Measurements from ENCODE around the gene LILRB4. TPM values are rescaled to one million over a fixed set of nuclear protein-coding genes. Genes with fewer than 3 reads are reported as not detected.
"Not testable (repeated sequence)": the region's sequence is repeated elsewhere in the genome, so short reads cannot be mapped to it uniquely, and the experiment has no call there.

Gene LILRB4
- total and polyA plus RNA-seq, 4 donors: 1.9 to 5.0 (median 3.4) TPM

- DNase-seq (ENCODE audit: low spot score): no peak
- no peaks in the 10 kb centered on the region for H3K36me3 ChIP-seq (ENCODE audit: control insufficient read depth in 4 of 4, insufficient read depth in 3 of 4, low read depth in 1 of 4, low read length in 3 of 4)
- no peak overlapping the region for H3K9ac ChIP-seq (ENCODE audit: low read depth in 1 of 2, low read length in 2 of 2)
- H3K4me1 ChIP-seq (ENCODE audit: control insufficient read depth in 4 of 4, insufficient read depth in 4 of 4, low read length in 3 of 4): no peaks in the 10 kb centered on the region
- no peaks in the 10 kb centered on the region for H3K9me3 ChIP-seq (ENCODE audit: control insufficient read depth in 4 of 4, low read length in 3 of 4)
- no peak overlapping the region for H3K4me3 ChIP-seq (ENCODE audit: low read depth in 1 of 3, low read length in 3 of 3)
- H3K27me3 ChIP-seq (ENCODE audit: control insufficient read depth in 4 of 4, insufficient read depth in 4 of 4, low read length in 3 of 4): peaks cover 0 to 5% (median 2%) of the 10 kb centered on the region in 4 donors
- TF ChIP-seq ZBTB33 (IDR thresholded peaks at IDR 0.05) (no peak), FOXA2 (IDR thresholded peaks at IDR 0.05) (no peak), FOXA1 (IDR thresholded peaks at IDR 0.05) (no peak), GABPA (IDR thresholded peaks at IDR 0.05 in 1 of 2, conservative IDR thresholded peaks at IDR 0.05 in 1 of 2) (no peak), SP1 (IDR thresholded peaks at IDR 0.05) (no peak), HNF4G (IDR thresholded peaks at IDR 0.05) (no peak)
- TF ChIP-seq, protein P1, sequence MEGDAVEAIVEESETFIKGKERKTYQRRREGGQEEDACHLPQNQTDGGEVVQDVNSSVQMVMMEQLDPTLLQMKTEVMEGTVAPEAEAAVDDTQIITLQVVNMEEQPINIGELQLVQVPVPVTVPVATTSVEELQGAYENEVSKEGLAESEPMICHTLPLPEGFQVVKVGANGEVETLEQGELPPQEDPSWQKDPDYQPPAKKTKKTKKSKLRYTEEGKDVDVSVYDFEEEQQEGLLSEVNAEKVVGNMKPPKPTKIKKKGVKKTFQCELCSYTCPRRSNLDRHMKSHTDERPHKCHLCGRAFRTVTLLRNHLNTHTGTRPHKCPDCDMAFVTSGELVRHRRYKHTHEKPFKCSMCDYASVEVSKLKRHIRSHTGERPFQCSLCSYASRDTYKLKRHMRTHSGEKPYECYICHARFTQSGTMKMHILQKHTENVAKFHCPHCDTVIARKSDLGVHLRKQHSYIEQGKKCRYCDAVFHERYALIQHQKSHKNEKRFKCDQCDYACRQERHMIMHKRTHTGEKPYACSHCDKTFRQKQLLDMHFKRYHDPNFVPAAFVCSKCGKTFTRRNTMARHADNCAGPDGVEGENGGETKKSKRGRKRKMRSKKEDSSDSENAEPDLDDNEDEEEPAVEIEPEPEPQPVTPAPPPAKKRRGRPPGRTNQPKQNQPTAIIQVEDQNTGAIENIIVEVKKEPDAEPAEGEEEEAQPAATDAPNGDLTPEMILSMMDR (IDR thresholded peaks at IDR 0.05; ENCODE audit: low read depth, low read length, missing input control): no peak
- 33% methylated on average over 2 of the region's 2 CpGs for WGBS
- H3K27ac ChIP-seq (ENCODE audit: low read depth in 1 of 2, low read length in 2 of 2): no peak overlapping the region
These were observed 34.0 kb downstream of the LILRB4 start for GRCh38 chr19:54696766-54697165.

- not testable (repeated sequence) for H3K36me3 ChIP-seq (ENCODE audit: control insufficient read depth in 4 of 4, insufficient read depth in 3 of 4, low read depth in 1 of 4, low read length in 3 of 4); H3K4me3 ChIP-seq (ENCODE audit: low read depth in 1 of 3, low read length in 3 of 3); H3K27ac ChIP-seq (ENCODE audit: low read depth in 1 of 2, low read length in 2 of 2); H3K9ac ChIP-seq (ENCODE audit: low read depth in 1 of 2, low read length in 2 of 2); DNase-seq (ENCODE audit: low spot score); H3K4me1 ChIP-seq (ENCODE audit: control insufficient read depth in 4 of 4, insufficient read depth in 4 of 4, low read length in 3 of 4); H3K27me3 ChIP-seq (ENCODE audit: control insufficient read depth in 4 of 4, insufficient read depth in 4 of 4, low read length in 3 of 4); H3K9me3 ChIP-seq (ENCODE audit: control insufficient read depth in 4 of 4, low read length in 3 of 4)
- 83% methylated on average over 13 of the region's 13 CpGs for WGBS
These were observed 34.9 kb downstream of the LILRB4 start for GRCh38 chr19:54697716-54698115.

- Histone ChIP-seq H3K9me3 (ENCODE audit: control insufficient read depth in 4 of 4, low read length in 3 of 4) (no peaks in the 10 kb centered on the region), H3K36me3 (ENCODE audit: control insufficient read depth in 4 of 4, insufficient read depth in 3 of 4, low read depth in 1 of 4, low read length in 3 of 4) (no peaks in the 10 kb centered on the region), H3K27ac (ENCODE audit: low read depth in 1 of 2, low read length in 2 of 2) (no peak overlapping the region), H3K4me3 (ENCODE audit: low read depth in 1 of 3, low read length in 3 of 3) (no peak overlapping the region), H3K4me1 (ENCODE audit: control insufficient read depth in 4 of 4, insufficient read depth in 4 of 4, low read length in 3 of 4) (no peaks in the 10 kb centered on the region), H3K27me3 (ENCODE audit: control insufficient read depth in 4 of 4, insufficient read depth in 4 of 4, low read length in 3 of 4) (peaks cover 0 to 8% (median 0%) of the 10 kb centered on the region in 4 donors), H3K9ac (ENCODE audit: low read depth in 1 of 2, low read length in 2 of 2) (no peak overlapping the region)
- TF ChIP-seq SP1 (IDR thresholded peaks at IDR 0.05) (no peak), ZBTB33 (IDR thresholded peaks at IDR 0.05) (no peak), YY1 (IDR thresholded peaks at IDR 0.05) (no peak), NR2F2 (IDR thresholded peaks at IDR 0.05) (no peak), RAD21 (IDR thresholded peaks at IDR 0.05) (no peak), TAF1 (conservative IDR thresholded peaks at IDR 0.05) (no peak), GABPA (IDR thresholded peaks at IDR 0.05 in 1 of 2, conservative IDR thresholded peaks at IDR 0.05 in 1 of 2) (no peak), HNF4G (IDR thresholded peaks at IDR 0.05) (no peak), JUND (IDR thresholded peaks at IDR 0.05) (no peak), HNF4A (conservative IDR thresholded peaks at IDR 0.05) (no peak), RXRA (IDR thresholded peaks at IDR 0.05) (no peak)
- 74% methylated on average over 8 of the region's 8 CpGs for WGBS
- no peak for DNase-seq (ENCODE audit: low spot score)
These were observed 42.1 kb downstream of the LILRB4 start for GRCh38 chr19:54704928-54705327.
